T-helper 9 cell (primary cell): Measurements from ENCODE around the gene RNF115.
A peak's percentile ranks its signal among the peaks of the same experiment; 100 is the strongest.
"Not testable (repeated sequence)": the region's sequence is repeated elsewhere in the genome, so short reads cannot be mapped to it uniquely, and the experiment has no call there.

ENCODE experiments used
- DNase-seq: peaks from one replicate; pipeline ENCODE4 v3.0.0-alpha.2; 2020

The RNF115 gene

DNA sequence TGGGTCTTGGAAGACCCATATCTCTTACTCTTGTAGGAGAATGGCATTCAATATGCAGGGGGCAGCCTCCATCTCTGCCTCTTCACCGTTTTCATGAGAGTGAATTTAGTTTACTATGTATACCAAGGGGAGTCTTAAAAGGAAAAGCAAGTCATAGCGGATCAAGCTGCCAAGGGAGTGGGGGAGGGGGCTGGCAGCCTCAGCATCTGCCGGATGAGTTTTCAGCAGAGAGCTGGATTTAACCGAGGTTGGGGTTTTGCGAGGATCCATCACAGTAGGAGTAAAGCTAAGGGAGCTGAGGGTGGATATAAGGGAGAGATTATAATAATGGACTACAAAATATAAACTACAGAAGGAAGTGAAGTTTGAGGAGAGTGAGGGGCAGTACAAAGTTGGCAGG lies 94.7 kb downstream of the RNF115 start:
- DNase-seq = no peak

DNA sequence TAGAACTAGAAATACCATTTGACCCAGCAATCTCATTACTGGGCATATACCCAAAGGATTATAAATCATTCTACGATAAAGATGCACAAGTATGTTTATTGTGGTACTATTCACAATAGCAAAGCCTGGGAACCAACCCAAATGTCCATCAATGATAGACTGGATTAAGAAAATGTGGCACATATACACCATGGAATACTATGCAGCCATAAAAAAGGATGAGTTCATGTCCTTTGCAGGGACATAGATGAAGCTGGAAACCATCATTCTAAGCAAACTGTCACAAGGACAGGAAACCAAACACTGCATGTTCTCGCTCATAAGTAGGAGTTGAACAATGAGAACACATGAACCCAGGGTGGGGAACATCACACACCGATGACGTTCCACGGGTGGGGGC lies 97.7 kb downstream of the RNF115 start:
- not testable (repeated sequence) for DNase-seq

DNA sequence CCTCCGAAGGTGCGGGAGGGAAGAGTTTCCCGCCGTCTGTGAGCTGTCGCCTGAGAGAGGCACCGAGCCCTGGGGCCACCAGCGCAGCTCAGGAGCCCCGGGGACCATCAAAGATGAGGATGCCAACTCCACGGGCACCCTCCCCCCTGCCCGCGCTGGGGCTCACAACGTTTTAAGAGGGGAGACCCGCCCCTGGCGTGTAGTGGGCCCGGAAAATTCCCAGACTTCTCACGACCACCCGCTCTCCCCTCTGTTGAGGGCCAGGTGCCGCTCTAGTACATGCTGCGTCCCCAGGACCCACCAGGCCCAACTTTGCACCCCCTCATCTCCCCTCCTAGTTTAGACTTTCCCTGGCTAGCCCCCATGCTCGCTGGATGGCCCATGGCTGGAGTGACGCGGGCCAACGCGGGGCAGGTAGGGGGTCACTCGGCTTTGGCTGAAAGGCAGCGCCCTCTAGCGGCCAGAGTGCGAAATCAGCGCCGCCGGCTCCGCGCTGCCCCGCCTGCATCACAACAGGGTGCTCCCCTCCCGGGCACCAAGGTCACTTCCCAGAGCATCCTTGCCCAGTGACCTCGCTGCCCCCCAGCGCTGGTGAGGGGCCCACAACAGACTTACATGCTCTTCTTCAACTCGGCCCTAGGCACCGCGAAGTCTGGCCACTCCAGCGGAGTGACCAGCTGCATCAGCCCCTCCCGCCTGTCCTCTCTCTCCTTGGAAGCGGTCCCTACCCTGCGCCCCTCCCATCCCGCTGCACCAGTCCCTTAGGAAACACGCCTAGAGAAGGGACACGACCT lies 102.8 kb downstream of the RNF115 start:
- DNase-seq = peak; percentile 70

DNA sequence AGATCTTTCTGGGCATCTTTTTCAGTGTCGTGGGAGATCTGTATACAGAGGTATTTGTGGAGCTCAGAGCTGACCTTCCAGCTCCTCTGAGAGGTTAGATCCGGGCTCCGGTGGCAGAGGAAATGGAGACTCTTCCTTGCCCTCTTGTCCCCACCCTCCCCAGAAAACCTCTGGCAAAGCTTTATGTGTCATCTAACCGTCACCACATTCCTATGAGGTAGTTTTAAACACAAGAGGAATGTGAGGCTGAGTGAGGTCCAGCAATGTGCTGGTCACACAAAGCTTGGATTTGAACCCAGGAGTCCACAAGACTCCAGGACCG lies 103.4 kb downstream of the RNF115 start:
- DNase-seq = no peak

DNA sequence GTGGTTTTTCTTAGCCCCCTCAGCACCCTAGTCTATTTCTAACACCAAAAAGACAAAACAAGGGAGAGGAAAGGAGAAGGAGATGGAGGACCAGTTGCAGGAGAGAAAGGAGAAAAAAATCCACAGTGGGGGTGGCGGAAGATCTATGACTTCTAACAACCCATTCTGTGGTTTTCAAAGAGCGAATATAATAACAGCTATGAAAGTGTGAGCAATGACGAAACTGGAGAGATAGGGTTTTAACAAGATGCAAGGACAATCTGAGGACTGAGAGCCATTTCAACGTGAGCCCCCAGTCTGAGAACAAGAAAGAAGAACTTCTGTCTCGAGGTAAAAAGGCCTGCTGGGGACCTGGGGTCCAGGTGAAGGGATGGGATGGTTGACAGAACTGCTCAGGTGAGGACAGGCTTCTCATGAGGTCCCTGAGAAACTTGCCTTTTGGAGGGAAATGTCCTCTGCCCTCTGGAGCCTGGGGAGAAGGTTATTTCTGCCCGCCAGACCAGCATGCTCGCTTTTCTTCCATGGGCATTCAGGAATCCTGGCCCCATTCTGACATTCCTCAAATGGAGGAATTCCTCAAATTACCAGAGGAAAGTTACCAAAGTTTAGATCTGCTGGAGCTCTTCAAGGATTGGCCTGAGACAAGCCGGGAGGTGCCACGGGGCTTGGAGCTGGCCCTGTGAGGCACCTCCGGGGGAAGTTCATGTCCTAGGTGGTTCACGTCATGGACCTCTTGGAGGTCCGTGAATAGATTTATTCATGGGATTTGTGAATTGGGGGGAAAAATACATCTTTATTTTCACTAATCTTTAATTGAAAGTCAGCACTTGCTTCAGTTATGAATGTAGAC lies 104.4 kb downstream of the RNF115 start, which contains the start of gene CD160:
CD160 (plus strand) TSS at position 270 of the 850 bp plus-strand sequence. CDS start 8,829 bp downstream, outside the sequence.
- DNase-seq = no peak

DNA sequence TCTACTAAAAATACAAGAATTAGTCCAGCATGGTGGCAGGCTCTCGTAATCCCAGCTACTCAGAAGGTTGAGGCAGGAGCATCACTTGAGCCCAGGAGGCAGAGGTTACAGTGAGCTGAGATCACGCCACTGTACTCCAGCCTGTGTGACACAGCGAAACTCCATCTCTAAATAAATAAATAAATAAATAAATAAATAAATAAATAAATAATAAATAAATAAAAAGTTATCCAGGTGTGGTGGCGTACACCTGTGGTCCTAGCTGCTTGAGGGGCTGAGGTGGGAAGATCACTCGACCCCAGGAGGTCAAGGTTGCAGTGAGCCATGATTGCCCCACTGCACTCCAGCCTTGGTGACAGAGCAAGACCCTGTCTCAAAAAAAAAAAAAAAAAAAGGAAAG lies 105.4 kb downstream of the RNF115 start:
- not testable (repeated sequence) for DNase-seq

DNA sequence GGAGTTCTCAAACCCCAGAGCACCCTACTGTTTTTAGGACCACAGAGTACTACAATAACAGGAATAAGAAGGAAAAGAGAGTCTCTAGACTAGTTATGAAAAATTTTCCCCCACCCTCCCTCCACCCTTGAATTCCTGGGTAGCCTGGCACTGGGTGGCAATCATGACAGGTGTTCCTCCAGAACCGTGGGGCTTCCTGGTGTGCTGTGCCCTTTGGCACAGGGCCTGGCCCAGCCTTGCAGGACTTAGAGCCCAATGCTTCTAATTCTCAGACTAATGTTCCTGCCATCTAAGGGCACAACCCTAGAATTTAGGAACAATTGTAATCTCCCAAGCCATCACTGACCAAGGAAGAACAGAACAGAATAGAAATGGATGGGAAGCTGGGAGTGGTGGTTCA lies 106.1 kb downstream of the RNF115 start:
- DNase-seq = no peak

DNA sequence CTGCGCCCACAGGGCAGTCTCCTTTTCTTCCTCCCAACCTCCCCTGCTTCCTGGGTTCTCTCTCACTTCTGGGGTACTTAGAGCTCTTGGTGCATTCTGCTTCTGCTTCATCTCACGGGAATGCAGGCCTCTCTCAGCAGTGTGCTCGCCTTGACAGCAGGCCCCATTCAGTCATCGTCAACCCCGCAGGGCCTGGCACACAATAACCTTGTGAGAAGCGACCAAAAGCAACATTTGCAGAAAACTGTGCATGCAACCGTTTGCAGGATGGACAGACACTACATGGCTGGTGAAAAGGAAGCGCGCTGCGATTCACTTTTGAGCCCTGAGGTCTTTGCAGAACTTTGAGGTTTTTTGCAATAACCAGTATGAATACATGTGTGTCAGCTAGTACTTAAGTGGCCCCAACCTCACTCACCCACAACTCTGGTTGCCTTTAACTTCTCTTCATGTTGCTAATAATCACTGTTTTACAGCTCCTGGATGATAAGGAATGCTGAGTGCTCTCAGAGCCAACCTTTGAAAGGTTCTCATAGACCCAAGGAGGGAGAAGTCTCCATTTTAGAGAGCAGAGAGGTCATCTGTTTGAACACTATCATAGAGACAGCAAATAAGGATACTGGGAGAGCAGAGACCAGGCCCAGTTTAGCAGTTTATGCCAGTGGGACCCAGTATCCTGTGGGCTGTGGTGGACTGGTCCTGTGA lies 107.1 kb downstream of the RNF115 start:
- no peak for DNase-seq

DNA sequence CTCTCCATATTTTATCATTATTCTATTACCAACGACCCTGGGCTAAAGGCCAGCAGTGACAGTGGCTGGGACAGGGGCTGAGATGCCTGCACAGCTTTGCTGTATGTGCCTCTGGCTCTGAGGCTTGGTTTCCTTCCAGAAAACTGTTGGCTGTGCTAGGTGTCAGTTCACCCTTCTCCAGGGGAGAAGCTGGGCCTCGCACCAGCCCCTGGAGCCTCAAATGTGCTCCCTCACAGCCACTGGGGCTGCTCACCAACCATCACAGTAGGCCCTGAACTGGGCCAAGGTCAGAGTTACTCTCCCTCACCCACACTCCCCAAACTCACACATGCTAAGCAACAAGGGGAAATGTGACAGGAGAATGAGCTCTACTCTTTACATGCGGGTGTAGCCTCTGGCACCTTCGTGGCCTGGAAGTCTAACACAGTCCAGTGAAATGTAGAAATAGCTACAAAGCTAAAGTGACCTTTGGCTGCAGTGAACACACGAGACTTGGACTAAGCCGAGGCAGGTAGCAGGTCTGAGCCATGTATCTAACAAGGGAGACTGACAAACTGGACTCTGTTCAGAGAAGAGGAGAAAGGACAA lies 109.3 kb downstream of the RNF115 start:
- DNase-seq = no peak

DNA sequence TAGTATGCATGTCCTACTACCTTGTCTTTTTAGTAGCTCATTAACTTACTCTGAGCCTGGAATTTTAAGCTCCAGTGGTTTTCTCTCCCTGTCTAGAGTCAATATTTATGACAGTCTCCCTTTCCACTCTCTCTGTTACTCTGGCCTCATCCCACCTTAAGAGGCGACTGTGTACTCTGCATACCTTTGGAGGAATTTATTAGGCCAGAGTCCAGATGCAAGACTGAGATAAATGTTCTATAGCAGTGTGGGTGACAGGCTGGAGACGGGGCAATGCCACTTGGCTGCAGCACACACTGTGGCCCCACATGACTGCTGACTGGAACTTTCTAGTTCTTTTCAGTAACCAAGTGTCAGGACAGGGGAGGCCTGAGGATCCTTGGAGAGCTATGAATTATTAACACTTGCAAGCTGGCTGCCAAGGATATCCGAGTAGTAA lies 112.7 kb downstream of the RNF115 start:
- no peak for DNase-seq

DNA sequence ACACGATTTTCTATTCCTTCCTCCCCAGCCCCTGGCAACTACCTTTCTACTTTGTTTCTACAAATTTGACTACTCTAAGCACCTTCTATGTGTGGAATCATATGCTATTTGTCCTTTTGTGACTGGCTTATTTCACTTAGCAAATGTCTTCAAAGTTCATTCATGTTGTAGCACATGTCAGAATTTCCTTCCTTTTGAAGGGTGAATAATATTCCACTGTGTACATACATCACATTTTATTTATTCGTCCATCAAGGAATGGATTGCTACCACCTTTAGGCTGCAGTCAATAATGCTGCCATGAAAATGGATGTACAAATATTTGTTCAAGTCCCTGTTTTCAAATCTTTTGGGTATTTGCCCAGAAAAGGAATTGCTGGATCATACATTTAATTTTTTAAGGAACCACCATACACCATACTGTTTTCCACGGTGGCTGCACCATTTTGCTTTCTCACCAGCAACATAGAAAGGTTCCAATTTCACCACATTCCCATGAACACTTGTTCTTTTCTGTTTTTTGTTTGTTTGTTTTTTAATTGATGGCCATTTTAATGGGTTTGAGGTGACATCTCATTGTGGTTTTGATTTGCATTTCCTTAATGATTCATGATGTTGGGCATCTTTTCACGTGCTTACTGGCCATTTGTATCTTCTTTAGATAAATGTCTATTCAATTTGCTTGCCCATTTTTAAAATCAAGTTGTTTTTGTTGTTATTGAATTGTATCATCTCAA lies 113.4 kb downstream of the RNF115 start:
- no peak for DNase-seq

DNA sequence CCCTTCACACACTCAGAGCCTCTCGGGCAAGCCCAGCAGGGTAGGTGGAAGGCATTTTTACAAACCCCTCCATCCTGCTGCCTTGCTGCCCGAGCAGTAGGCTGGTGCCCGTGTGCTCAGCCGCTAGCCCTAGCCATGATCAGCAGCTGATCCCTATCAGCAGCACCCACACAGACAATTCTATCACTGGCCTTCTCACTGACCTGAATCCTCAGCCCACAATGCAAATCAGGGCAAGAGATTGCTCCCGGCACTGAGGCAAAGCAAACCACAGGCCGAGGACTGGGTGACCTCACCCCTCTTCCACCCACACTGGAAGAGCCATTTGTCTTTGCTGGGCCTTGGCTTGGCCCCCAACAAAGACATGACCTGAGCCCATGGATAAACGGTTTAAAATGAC lies 115.8 kb downstream of the RNF115 start:
- DNase-seq = no peak

DNA sequence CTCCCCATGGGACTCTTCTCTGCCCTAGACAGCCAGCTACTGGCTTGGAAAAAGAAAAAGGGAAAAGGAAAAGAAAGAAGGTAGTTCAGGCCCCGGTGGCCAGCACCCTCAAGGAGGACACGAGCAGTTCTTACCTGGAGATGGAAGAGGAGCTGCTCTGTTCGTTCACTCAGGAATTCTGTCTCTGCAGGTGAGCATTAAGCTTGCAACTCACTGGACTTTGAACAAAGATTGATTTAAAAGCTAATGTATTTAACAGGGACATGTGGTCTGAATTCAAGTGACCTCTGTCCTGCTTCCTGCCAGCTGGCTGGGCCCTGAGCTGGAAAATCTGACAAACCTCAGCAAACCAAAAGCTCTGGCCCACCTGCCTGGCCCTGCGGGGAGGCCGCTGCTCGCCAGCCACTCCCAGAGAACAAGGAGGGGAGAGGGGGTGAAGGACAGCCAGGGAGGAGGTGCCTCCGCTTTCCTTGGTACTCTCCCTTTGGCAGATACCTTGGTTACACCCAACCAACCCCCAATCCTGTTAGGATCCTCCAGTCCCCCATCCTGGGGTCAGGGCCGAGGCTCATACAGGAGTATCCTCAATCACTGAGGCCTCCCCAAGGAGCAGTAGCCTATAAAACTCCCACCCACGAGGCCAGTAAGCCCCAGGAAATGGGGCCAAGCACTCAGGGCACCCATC lies 116.6 kb downstream of the RNF115 start, which contains the start of gene PDZK1:
PDZK1 (minus strand) TSS at position 186 of the 685 bp plus-strand sequence. CDS start 19,347 bp downstream, outside the sequence.
- DNase-seq = no peak

DNA sequence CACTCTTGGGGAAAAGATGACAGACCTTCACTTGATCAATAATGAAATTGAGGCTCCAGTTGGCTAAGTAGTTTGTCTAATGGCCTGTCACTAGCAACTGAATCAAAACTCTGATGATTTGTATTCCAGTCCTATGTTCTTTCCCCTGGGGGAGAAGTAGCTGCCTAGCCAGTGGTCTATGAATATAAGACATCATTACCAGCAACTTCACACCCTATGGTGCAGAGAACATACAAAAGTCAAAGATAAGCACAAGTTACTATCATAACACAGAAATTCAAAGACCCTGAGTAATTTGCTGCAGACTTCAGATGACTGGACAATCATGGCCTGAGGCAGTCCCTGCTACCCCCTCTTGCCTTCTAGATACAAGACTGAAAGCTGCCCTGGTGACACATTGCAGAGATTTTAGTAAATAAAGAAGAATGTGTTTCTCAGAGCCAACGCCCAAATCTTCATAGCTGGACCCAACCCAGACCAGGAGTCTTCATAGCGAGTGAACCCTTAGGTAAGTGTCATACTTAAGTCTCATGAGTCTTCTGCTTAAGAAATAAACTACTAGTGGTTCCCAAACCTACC lies 117.7 kb downstream of the RNF115 start:
- no peak for DNase-seq

DNA sequence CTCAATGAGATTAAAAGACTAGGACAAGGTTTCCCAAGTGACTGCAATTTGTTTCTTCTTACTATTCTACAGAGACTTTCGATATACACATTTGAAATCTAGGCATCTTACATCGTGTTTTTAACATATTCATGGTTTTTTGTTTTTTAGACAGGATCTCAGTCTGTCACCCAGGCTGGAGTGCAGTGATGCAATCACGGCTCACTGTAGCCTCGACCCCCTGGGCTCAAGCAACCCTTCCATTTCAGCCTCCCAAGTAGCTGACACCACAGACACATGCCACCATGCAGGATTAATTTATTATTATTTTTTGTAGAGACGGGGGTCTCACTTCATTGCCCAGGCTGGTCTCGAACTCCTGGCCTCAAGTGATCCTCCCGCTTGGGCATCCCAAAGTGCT lies 118.3 kb downstream of the RNF115 start:
- DNase-seq = no peak

DNA sequence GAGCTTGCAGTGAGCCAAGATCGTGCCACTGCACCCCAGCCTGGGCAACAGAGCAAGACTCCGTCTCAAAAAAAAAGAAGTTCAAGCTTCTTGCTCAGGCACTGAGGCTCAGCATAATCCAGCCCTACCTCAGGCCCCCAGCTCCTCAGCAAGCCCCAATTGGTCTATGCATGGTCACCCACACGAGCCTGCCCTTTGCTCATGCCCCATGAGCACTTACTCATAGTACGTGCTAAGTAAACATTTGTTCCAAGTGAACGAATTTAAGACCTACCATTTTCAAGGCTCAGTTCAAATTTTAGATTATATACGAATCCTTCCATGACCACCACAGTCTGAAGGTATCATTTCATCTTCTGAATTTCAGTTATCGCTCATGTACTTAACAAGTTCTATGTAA lies 121.1 kb downstream of the RNF115 start:
- DNase-seq = no peak

DNA sequence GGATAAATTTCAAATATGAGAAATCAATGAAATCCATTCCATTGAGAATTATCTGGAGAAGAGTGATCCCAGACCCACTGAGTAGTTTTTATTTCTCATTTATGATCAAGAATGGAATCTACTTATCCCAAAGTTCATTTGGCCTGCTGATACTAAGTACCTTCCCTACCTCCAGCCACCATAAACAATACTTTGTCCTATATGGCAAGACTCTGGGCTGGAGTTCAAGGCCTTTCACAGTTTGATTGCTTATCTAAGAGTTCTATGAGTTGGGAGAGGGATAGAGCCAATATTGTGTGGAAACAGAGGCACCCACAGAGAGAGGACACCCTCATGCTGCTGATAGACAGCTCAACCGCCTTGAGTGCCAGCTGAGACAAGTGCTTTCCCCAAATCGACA lies 121.8 kb downstream of the RNF115 start:
- DNase-seq = no peak

DNA sequence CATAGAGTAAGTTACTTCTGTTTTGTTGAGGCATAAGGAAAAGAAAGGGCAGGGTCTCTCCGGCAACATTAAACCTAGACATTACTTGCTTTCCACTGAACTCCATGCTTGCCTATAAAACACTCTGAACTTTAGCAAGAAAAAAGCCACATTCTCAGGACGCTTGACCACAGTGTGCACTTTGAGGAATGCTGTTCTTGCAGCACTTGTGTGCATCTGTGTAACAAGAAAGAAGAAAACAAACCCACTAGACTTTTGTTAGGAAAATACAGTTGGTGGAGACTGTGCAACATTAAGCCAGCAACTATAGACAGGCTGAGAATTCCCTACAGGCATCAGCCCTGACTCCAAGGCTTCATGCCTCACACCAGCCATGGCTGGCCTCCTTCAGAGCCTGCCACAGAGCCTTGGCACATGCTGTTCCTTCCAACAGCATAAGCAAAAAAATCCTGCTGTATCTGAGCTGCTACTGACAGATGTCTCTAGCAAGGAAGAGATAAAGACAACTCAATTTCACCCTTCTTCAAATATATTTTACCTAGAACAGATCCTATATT lies 122.5 kb downstream of the RNF115 start:
- DNase-seq = no peak

DNA sequence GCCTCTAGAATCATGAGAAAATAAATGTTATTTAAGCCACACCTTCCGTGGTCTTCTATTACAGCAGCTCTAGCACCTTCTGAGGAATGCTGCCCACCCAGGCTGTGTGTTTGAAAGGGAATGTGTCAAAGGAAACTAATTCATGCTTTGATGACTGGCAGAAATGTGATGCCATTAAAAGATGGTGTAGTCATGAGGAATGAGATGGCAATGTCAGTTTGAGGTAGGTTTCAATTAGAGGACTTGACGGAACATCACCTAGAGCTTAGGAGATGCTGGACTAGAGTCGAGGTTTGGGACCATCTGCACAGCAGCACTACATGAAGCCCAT lies 127.3 kb downstream of the RNF115 start:
- DNase-seq = no peak

DNA sequence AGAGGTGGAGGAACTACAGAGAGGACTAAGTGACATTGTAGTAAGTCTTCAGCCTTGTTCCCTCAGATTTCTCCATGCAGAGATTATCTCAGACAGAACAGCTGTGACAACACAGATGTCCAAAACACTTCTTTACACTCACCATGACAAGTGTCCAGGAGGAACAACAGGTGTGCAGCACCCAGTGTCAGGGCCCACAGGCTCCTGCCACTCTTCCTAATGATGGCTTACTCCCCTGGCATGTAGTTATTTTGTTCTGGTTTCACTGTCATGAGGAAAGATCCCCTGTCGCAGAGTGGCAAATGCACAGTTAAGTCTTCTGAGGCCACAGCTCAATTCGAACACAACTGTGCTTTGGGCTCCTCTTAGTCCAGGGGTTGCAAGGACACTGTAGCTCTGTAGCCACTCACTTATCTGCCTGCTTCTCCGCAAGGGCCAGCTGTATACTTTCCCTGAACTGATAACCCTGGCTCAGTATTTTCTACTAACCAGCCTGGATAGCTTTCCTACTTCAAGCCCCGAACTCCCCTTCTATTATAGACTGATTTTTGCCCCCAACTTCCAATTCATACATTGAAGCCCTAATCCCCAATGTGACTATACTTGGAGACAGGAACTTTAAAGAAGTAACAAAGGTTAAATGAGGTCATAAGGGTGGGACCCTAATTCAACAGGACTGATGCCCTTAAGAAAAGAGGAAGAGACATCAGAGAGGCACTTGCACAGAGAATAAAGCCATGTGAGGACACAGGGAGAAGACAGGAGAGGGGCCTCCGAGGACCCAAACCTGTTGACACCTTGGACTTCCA lies 127.9 kb downstream of the RNF115 start:
- no peak for DNase-seq
